Cardiac muscle cell (in vitro differentiated cells and primary cell): ENCODE measurements around the gene KCNA3. TPM values are rescaled to one million over a fixed set of nuclear protein-coding genes. Genes with fewer than 3 reads are reported as not detected.

Source experiments
- DNase-seq, 2 donors: peaks; one replicate each; pipeline versions ENCODE4 v3.0.0 to v3.0.0-alpha.2; 2010 to 2017; ENCODE audit warnings: low read depth in 1 of 2, low spot score in 1 of 2
- H3K27ac ChIP-seq: fragments of 200-600 bp; sonication (generic); 2 replicates; pipeline ENCODE4 v1.5.1; 2016
- H3K27me3 ChIP-seq: fragments of 200-600 bp; sonication (generic); 2 replicates; pipeline ENCODE4 v1.6.0; 2016; ENCODE audit warnings: control low read depth
- H3K36me3 ChIP-seq: fragments of 200-600 bp; sonication (generic); 2 replicates; pipeline ENCODE4 v1.5.1; 2016; ENCODE audit warnings: control low read depth
- H3K4me1 ChIP-seq: fragments of 200-600 bp; sonication (generic); 2 replicates; pipeline ENCODE4 v1.8.1; 2017; ENCODE audit warnings: low read depth, mild to moderate bottlenecking, mixed run types
- H3K4me3 ChIP-seq: fragments of 200-600 bp; sonication (generic); 2 replicates; pipeline ENCODE4 v1.5.1; 2016; ENCODE audit warnings: mild to moderate bottlenecking
- H3K9me3 ChIP-seq: fragments of 200-600 bp; sonication (generic); 2 replicates; pipeline ENCODE4 v1.5.1; 2017; ENCODE audit warnings: low read depth, mild to moderate bottlenecking, control low read depth
- CTCF ChIP-seq: IDR thresholded peaks from 2 replicates; pipeline ENCODE4 v1.5.1; 2012; ENCODE audit warnings: low read depth, mild to moderate bottlenecking, low read length
- polyA plus RNA-seq: library from polyadenylated mRNA; unstranded; fragments of >200 nt; fragmentation: Nextera tagmentation; extraction: Ambion mirVana; gene quantifications from 2 replicates; pipeline ENCODE4 v1.2.1, GENCODE V29; 2016
- total RNA-seq: library from RNA; depleted of rRNA; stranded (reverse); fragments of >200 nt; gene quantifications from 2 replicates; pipeline ENCODE4 v1.2.3, GENCODE V29; 2016

Gene KCNA3
- total RNA-seq = 0.09 TPM in 1 of 2 replicates, not detected in the other
- not detected in 2 replicates for polyA plus RNA-seq

DNA sequence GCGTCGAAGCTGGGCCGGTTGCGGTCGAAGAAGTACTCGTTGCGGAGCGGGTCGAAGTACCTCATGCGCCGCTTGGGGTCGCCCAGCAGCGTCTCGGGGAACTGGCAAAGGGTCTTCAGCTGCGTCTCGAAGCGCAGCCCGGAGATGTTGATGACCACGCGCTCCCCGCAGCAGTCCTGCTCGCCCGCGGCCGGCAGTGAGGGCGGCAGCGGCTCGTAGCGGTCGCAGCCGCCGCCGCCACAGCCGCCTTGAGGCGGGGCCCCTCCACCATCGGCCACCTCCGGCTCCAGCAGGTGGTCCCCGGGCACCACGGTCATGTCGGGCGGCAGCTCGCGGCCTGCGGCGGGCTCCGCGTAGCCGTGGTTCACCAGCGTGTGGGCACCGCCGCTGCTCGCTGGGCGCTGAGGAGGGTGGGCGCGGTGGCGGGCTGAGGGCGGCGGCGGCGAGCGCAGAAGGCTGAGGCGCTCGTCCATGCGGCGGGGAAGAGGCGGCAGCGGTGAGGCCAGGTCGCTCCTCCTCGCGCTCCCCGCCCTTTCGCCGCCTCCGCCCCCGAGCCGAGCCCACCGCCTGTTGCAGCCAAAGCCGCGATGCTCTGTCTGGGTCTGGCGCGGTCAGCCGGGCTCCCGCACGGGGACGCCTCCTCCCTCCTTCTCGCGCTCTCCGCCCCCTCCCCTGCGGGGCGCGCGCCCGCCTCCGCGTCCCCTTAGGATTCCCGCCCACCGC, at the start of gene KCNA3:
Gene KCNA3, minus strand, starts transcription at position 604 of the 723 bp plus-strand sequence. Its CDS starts 131 bp downstream, at position 473.
- Histone ChIP-seq H3K27ac (no peak within 1 kb of the TSS), H3K4me1 (no peaks in the 10 kb centered on the region), H3K27me3 (peaks cover 88% of the 10 kb centered on the region), H3K9me3 (no peaks in the 10 kb centered on the region), H3K4me3 (peak within 1 kb of the TSS; percentile 39), H3K36me3 (no peaks in the 10 kb centered on the region)
- TF ChIP-seq CTCF = no peak
- DNase-seq = peak; percentile 9 to 65

- Histone ChIP-seq H3K27ac (no peak overlapping the region), H3K4me3 (no peak overlapping the region), H3K9me3 (no peaks in the 10 kb centered on the region), H3K27me3 (no peaks in the 10 kb centered on the region), H3K4me1 (no peaks in the 10 kb centered on the region), H3K36me3 (no peaks in the 10 kb centered on the region)
- TF ChIP-seq CTCF = no peak
- DNase-seq = no peak
Observed at GRCh38 chr1:110722807-110723206, 48.1 kb upstream of the KCNA3 start.

DNA sequence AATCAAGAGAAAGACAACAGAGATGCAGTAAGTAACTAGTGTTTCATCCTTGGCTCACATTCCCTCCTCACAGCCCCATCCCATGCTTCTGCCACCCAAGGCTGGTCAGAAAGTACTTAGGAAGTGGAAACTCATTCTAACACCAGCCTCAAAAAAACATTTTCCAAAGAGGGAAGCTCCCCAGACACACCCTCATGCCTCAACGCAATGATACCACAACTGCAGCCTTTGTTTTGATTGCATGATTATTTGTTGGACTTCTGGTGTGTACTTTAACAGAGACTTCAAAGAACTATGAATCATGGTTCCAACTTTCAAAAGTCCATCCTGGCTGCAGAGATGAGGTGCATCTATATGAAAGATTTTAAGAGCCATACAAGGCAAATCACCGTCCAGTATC, 45.2 kb upstream of the KCNA3 start:
- Histone ChIP-seq H3K9me3 (no peaks in the 10 kb centered on the region), H3K27me3 (no peaks in the 10 kb centered on the region), H3K4me3 (no peak overlapping the region), H3K36me3 (no peaks in the 10 kb centered on the region), H3K27ac (no peak overlapping the region), H3K4me1 (no peaks in the 10 kb centered on the region)
- DNase-seq = no peak
- no peak for TF ChIP-seq CTCF

DNA sequence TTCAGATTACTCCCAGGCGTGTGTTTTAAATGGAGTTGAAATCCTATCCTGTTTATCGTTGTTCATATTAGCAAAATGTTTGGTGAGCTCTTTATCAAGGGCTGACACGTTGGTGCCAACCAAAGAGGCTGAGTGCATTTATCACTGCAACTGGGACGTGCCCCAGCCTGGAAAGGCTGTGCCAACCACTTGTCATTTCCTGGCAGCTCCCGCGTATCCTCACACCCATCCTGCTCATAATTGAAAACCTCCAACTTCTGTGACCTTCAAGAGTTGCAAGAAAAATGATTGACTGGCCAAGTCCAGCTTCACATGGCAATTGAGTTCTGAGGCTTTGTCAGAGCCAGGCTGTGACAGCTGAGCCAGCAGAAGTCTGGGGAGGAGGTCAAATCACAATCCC, 43.7 kb upstream of the KCNA3 start:
- Histone ChIP-seq H3K4me1 (no peaks in the 10 kb centered on the region), H3K27me3 (no peaks in the 10 kb centered on the region), H3K27ac (no peak overlapping the region), H3K36me3 (no peaks in the 10 kb centered on the region), H3K9me3 (no peaks in the 10 kb centered on the region), H3K4me3 (no peak overlapping the region)
- no peak for TF ChIP-seq CTCF
- no peak for DNase-seq

DNA sequence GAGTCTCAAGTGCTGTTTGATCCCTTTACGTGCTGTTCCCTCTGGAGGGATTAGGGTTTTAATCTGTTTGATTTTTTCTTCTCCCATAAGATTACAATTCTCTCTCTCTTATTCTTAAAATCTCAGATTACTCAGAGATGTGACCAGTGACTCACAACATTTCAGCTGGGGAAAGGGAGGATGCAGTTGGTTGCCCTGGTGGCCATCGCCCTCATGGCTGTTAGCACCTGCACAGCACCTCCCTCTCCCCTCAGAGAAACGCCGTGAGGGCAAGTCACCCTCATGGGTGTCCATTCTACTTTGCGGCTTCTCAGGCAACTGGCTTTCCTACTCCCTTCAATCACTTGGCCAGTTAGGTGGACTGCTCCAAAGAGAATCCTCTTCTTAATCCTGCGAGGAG, 42.4 kb upstream of the KCNA3 start:
- DNase-seq = no peak

More for the DNA sequence above, 42.4 kb upstream of the KCNA3 start:
- Histone ChIP-seq H3K27ac (no peak overlapping the region), H3K4me1 (no peaks in the 10 kb centered on the region), H3K27me3 (no peaks in the 10 kb centered on the region), H3K4me3 (no peak overlapping the region), H3K9me3 (no peaks in the 10 kb centered on the region), H3K36me3 (no peaks in the 10 kb centered on the region)
- TF ChIP-seq CTCF = no peak
